Endothelial cell (in vitro differentiated cells): ENCODE data around the gene GOLPH3L. TPM values are rescaled to one million over a fixed set of nuclear protein-coding genes. Genes with fewer than 3 reads are reported as not detected.
"Not testable (repeated sequence)": the region's sequence is repeated elsewhere in the genome, so short reads cannot be mapped to it uniquely, and the experiment has no call there.

Experiments
- DNase-seq: peaks from one replicate; pipeline ENCODE4 v3.0.0; 2021; ENCODE audit warnings: low spot score
- H3K27ac Mint-ChIP-seq: one replicate; pipeline ENCODE4 v1.8.0; 2021; ENCODE audit warnings: mixed read lengths, inconsistent platforms; ENCODE audit not compliant: unreplicated experiment
- H3K27me3 Mint-ChIP-seq: one replicate; pipeline ENCODE4 v1.8.0; 2021; ENCODE audit warnings: mild to moderate bottlenecking, moderate library complexity, mixed read lengths, inconsistent platforms; ENCODE audit not compliant: unreplicated experiment
- H3K36me3 Mint-ChIP-seq: one replicate; pipeline ENCODE4 v1.8.0; 2021; ENCODE audit warnings: mild to moderate bottlenecking, low read depth, mixed read lengths, inconsistent platforms; ENCODE audit not compliant: unreplicated experiment
- H3K4me1 Mint-ChIP-seq: one replicate; pipeline ENCODE4 v1.8.0; 2021; ENCODE audit warnings: mild to moderate bottlenecking, mixed read lengths, inconsistent platforms; ENCODE audit not compliant: unreplicated experiment
- H3K4me3 Mint-ChIP-seq: one replicate; pipeline ENCODE4 v1.8.0; 2021; ENCODE audit warnings: mild to moderate bottlenecking, mixed read lengths, inconsistent platforms; ENCODE audit not compliant: unreplicated experiment
- H3K9me3 Mint-ChIP-seq: one replicate; pipeline ENCODE4 v1.8.0; 2021; ENCODE audit warnings: mixed read lengths, inconsistent platforms; ENCODE audit not compliant: unreplicated experiment
- CTCF ChIP-seq: fragments of 200-600 bp; sonication (generic); IDR thresholded peaks from one replicate; pipeline ENCODE4 v1.5.0; 2021; ENCODE audit warnings: antibody characterized with exemption; ENCODE audit not compliant: unreplicated experiment
- total RNA-seq: library from RNA; stranded (reverse); fragmentation: NEBNext Ultra II Directional; extraction: Animal tissue kit (Norgen Biotek cat#: 25700); gene quantifications from one replicate; pipeline ENCODE4 v1.2.1, GENCODE V29; 2021; ENCODE audit not compliant: unreplicated experiment

GOLPH3L gene
- total RNA-seq, 1 donor from 2014 or later = 21.5 TPM

DNA sequence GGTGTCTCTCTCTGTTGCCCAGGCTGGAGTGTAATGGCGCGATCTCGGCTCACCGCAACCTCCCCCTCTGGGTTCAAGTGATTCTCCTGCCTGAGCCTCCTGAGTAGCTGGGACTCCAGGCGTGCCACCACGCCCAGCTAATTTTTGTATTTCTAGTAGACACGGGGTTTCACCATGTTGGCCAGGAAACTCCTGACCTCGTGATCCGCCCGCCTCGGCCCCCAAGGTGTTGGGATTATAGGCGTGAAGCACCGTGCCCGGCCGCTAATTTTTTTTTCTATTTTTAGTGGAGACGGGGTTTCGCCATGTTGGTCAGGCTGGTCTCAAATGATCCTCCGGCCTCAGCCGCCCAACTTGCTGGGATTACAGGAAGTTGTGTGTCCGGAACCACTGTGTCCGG, 23.1 kb upstream of the GOLPH3L start:
- Mint-ChIP-seq H3K36me3 (no peaks in the 10 kb centered on the region), H3K27ac (no peak overlapping the region), H3K4me1 (no peaks in the 10 kb centered on the region), H3K27me3 (no peaks in the 10 kb centered on the region), H3K4me3 (no peak overlapping the region), H3K9me3 (no peaks in the 10 kb centered on the region)
- no peak for DNase-seq
- no peak for TF ChIP-seq CTCF

- Mint-ChIP-seq H3K27ac (no peak overlapping the region), H3K9me3 (no peaks in the 10 kb centered on the region), H3K4me1 (no peaks in the 10 kb centered on the region), H3K4me3 (no peak overlapping the region), H3K36me3 (no peaks in the 10 kb centered on the region), H3K27me3 (no peaks in the 10 kb centered on the region)
- TF ChIP-seq CTCF = no peak
- no peak for DNase-seq
These were observed 21.4 kb upstream of the GOLPH3L start for GRCh38 chr1:150718225-150718891.

- not testable (repeated sequence) for DNase-seq, H3K27ac Mint-ChIP-seq, H3K9me3 Mint-ChIP-seq, H3K36me3 Mint-ChIP-seq, H3K4me3 Mint-ChIP-seq, H3K27me3 Mint-ChIP-seq, H3K4me1 Mint-ChIP-seq
These were observed 12.1 kb upstream of the GOLPH3L start for GRCh38 chr1:150709031-150709430.

DNA sequence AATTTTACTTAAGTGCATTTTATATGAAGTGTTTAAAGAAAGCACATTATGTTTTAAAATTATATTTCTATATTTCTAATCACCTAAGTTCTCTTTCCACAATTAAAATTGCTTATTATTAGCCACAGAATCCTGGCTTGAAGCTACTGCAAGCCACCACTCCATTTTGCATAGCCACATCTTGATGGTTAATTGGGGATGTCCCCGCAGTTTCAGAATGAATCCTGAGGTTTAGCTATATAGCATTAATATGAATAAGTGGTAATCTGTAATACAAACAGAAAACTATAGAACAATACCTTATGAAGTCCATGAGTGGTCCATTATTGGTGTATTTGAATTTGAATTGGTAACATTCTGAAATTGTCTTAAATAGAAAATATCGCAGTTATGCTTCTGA, 11.6 kb upstream of the GOLPH3L start:
- Mint-ChIP-seq H3K36me3 (no peaks in the 10 kb centered on the region), H3K9me3 (no peaks in the 10 kb centered on the region), H3K4me1 (no peaks in the 10 kb centered on the region), H3K4me3 (no peak overlapping the region), H3K27ac (no peak overlapping the region), H3K27me3 (no peaks in the 10 kb centered on the region)
- TF ChIP-seq CTCF = no peak
- no peak for DNase-seq

- Mint-ChIP-seq H3K9me3 (no peaks in the 10 kb centered on the region), H3K27me3 (peaks cover 2% of the 10 kb centered on the region), H3K4me1 (peaks cover 6% of the 10 kb centered on the region), H3K36me3 (no peaks in the 10 kb centered on the region), H3K27ac (no peak overlapping the region), H3K4me3 (no peak overlapping the region)
- no peak for TF ChIP-seq CTCF
- DNase-seq = no peak
These were observed 9.1 kb upstream of the GOLPH3L start for GRCh38 chr1:150706091-150706490.
